HepG2 (cell line): ENCODE results near the gene ZNF483. TPM values are rescaled to one million over a fixed set of nuclear protein-coding genes. Genes with fewer than 3 reads are reported as not detected.

Experiments used
- ATM ChIP-seq: fragments of 450-650 bp; IDR thresholded peaks from 2 replicates; pipeline ENCODE4 v1.7.1; 2017; ENCODE audit warnings: mild to moderate bottlenecking, borderline replicate concordance
- CREB1 ChIP-seq, 2 experiments: fragments of 450-650 bp in 1 of 2; IDR thresholded peaks; 2 replicates each; pipeline ENCODE4 v1.6.1; 2016 to 2017; ENCODE audit warnings: control low read depth in 1 of 2, mild to moderate bottlenecking in 1 of 2, missing compliant biosample characterization in 1 of 2, missing genetic modification characterization in 1 of 2
- DMAP1 ChIP-seq: IDR thresholded peaks from 2 replicates; pipeline ENCODE4 v1.6.1; 2016
- ETV6 ChIP-seq: sonication (generic); formaldehyde crosslinking; conservative IDR thresholded peaks from 2 replicates; pipeline ENCODE4 v1.4.0; 2020; ENCODE audit warnings: missing genetic modification reagents
- FOSL2 ChIP-seq: sonication (generic); formaldehyde crosslinking; IDR thresholded peaks from 2 replicates; pipeline ENCODE4 v1.4.0; 2020; ENCODE audit warnings: missing genetic modification reagents
- FOXC1 ChIP-seq: sonication (generic); formaldehyde crosslinking; IDR thresholded peaks from 2 replicates; pipeline ENCODE4 v1.8.0; 2022; ENCODE audit warnings: mild to moderate bottlenecking, missing genetic modification reagents, borderline replicate concordance
- MBNL3 ChIP-seq: fragments of 250-450 bp; sonication (Bioruptor Pico); conservative IDR thresholded peaks from 2 replicates; pipeline ENCODE4 v1.8.0; 2022; ENCODE audit warnings: mild to moderate bottlenecking, inconsistent platforms
- NR2F6 ChIP-seq, 2 experiments: IDR thresholded peaks; 2 replicates each; pipeline ENCODE4 v1.6.1; 2016; ENCODE audit warnings: antibody characterized with exemption in 1 of 2, mild to moderate bottlenecking in 1 of 2
- SAFB2 ChIP-seq: sonication (generic); formaldehyde crosslinking; IDR thresholded peaks from 2 replicates; pipeline ENCODE4 v1.5.1; 2020; ENCODE audit warnings: missing genetic modification reagents, low read depth, mild to moderate bottlenecking, borderline replicate concordance
- SCMH1 ChIP-seq: sonication (generic); formaldehyde crosslinking; IDR thresholded peaks from 2 replicates; pipeline ENCODE4 v1.9.0; 2021; ENCODE audit warnings: missing genetic modification reagents, mild to moderate bottlenecking, borderline replicate concordance
- SRSF9 ChIP-seq: fragments of 200-400 bp; formaldehyde crosslinking; IDR thresholded peaks from 2 replicates; pipeline ENCODE4 v1.6.1; 2018; ENCODE audit warnings: borderline replicate concordance, mild to moderate bottlenecking, low read depth, low read length; ENCODE audit not compliant: insufficient read depth, poor library complexity, severe bottlenecking
- ZFP82 ChIP-seq: sonication (generic); formaldehyde crosslinking; IDR thresholded peaks from 2 replicates; pipeline ENCODE4 v1.5.1; 2020; ENCODE audit warnings: mild to moderate bottlenecking, missing genetic modification reagents, borderline replicate concordance
- ZFX ChIP-seq: sonication (generic); formaldehyde crosslinking; IDR thresholded peaks from 2 replicates; pipeline ENCODE4 v1.4.0; 2020; ENCODE audit warnings: mild to moderate bottlenecking, low read depth, missing genetic modification reagents, moderate library complexity
- ZNF234 ChIP-seq: sonication (generic); formaldehyde crosslinking; conservative IDR thresholded peaks from 2 replicates; pipeline ENCODE4 v1.5.1; 2020; ENCODE audit warnings: mild to moderate bottlenecking, missing genetic modification reagents
- ZNF296 ChIP-seq: sonication (generic); formaldehyde crosslinking; conservative IDR thresholded peaks from 2 replicates; pipeline ENCODE4 v1.5.0; 2020; ENCODE audit warnings: mild to moderate bottlenecking, missing genetic modification reagents
- ZNF501 ChIP-seq: sonication (generic); formaldehyde crosslinking; IDR thresholded peaks from 2 replicates; pipeline ENCODE4 v1.5.1; 2020; ENCODE audit warnings: mild to moderate bottlenecking, moderate library complexity, missing genetic modification reagents
- ZNF839 ChIP-seq: sonication (generic); formaldehyde crosslinking; IDR thresholded peaks from 2 replicates; pipeline ENCODE4 v1.4.0; 2020; ENCODE audit warnings: missing genetic modification reagents, mild to moderate bottlenecking, borderline replicate concordance
- polyA plus RNA-seq, 8 experiments: library from polyadenylated mRNA; depleted of rRNA in 3 of 8; stranded (reverse) in 7 of 8; unstranded in 1 of 8; fragments of >200 nt; fragmentation: Illumina TruSeq in 4 of 8; extraction: Trizol in 4 of 8; gene quantifications; 2 replicates each; pipeline versions ENCODE4 v1.2.1 to v1.2.3, GENCODE V29; 2011 to 2016; ENCODE audit warnings: low read depth in 4 of 8, missing spikeins in 1 of 8, mixed read lengths in 1 of 8; ENCODE audit not compliant: insufficient read depth in 1 of 8
- total RNA-seq, 5 experiments: library from RNA; depleted of rRNA; stranded (reverse); fragments of >200 nt; fragmentation: Illumina TruSeq; extraction: Trizol; gene quantifications; 2 replicates each; pipeline ENCODE4 v1.2.3, GENCODE V29; 2016; ENCODE audit warnings: low read depth in 1 of 5
- TF ChIP-seq, protein P1 (sequence below): sonication (generic); formaldehyde crosslinking; IDR thresholded peaks from 2 replicates; pipeline ENCODE4 v1.5.1; 2020; ENCODE audit warnings: mild to moderate bottlenecking, missing genetic modification reagents, moderate library complexity
- TF ChIP-seq, protein P2 (sequence below), 2 experiments: fragments of 450-650 bp in 1 of 2; sonication (generic) in 1 of 2; formaldehyde crosslinking; IDR thresholded peaks; 2 replicates each; pipeline versions ENCODE4 v1.5.0 to v1.8.0; 2020 to 2022; ENCODE audit warnings: mild to moderate bottlenecking in 1 of 2, missing genetic modification reagents in 1 of 2

ZNF483 gene
- total and polyA plus RNA-seq, 2 of the 13 experiments (the other 11 are each of a cell fraction or from before 2014, with no cell fraction given): 2.0 to 9.5 TPM

DNA sequence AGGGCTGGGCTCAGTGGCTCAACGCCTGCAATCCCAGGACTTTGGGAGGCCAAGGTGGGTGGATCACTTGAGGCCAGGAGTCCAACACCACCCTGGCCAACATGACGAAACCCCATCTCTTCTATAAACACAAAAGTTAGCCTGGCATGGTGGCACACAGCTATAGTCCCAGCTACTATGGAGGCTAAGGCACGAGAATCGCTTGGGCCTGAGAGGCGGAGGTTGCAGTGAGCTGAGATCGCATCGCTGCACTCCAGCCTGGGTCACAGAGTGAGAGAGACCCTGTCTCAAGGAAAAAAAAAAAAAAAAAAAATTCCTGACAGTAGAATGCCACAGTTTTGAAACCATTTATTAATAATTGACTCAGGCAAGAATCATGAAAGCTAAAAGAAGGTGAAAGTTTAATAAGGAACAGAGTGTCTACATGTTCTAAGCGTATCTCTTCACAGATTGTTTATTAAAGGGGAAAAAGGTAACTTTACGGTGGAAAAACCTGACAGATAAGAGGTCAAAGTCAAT is 80.1 kb downstream of the ZNF483 start (continued):
- TF ChIP-seq, protein P1, sequence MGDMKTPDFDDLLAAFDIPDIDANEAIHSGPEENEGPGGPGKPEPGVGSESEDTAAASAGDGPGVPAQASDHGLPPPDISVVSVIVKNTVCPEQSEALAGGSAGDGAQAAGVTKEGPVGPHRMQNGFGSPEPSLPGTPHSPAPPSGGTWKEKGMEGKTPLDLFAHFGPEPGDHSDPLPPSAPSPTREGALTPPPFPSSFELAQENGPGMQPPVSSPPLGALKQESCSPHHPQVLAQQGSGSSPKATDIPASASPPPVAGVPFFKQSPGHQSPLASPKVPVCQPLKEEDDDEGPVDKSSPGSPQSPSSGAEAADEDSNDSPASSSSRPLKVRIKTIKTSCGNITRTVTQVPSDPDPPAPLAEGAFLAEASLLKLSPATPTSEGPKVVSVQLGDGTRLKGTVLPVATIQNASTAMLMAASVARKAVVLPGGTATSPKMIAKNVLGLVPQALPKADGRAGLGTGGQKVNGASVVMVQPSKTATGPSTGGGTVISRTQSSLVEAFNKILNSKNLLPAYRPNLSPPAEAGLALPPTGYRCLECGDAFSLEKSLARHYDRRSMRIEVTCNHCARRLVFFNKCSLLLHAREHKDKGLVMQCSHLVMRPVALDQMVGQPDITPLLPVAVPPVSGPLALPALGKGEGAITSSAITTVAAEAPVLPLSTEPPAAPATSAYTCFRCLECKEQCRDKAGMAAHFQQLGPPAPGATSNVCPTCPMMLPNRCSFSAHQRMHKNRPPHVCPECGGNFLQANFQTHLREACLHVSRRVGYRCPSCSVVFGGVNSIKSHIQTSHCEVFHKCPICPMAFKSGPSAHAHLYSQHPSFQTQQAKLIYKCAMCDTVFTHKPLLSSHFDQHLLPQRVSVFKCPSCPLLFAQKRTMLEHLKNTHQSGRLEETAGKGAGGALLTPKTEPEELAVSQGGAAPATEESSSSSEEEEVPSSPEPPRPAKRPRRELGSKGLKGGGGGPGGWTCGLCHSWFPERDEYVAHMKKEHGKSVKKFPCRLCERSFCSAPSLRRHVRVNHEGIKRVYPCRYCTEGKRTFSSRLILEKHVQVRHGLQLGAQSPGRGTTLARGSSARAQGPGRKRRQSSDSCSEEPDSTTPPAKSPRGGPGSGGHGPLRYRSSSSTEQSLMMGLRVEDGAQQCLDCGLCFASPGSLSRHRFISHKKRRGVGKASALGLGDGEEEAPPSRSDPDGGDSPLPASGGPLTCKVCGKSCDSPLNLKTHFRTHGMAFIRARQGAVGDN: no peak
- no peak for TF ChIP-seq ATM
- no peak for TF ChIP-seq ZFX
- no peak for TF ChIP-seq CREB1 (IDR thresholded peaks at IDR 0.05)
- TF ChIP-seq CREB1 (CRISPR knock-in tag; IDR thresholded peaks at IDR 0.05): 0 out of 2 replicates have a peak, but pooled peaks have one; percentile 14
- TF ChIP-seq FOSL2 (CRISPR knock-in tag): peak; percentile 28; the same call in 1 of the 2 replicates
- no peak for TF ChIP-seq SRSF9
- no peak for TF ChIP-seq MBNL3
- no peak for TF ChIP-seq ZNF839 (CRISPR knock-in tag)
- no peak for TF ChIP-seq SAFB2 (CRISPR knock-in tag)
- TF ChIP-seq ZNF501 (CRISPR knock-in tag): no peak
- TF ChIP-seq ETV6: no peak
- TF ChIP-seq ZFP82 (CRISPR knock-in tag): no peak
- no peak for TF ChIP-seq ZNF234 (CRISPR knock-in tag)
- no peak for TF ChIP-seq ZNF296 (CRISPR knock-in tag)
- 0 out of 2 replicates have a peak, but pooled peaks have one; percentile 26 for TF ChIP-seq NR2F6 (IDR thresholded peaks at IDR 0.05)
- no peak for TF ChIP-seq NR2F6 (CRISPR knock-in tag; IDR thresholded peaks at IDR 0.05)
- TF ChIP-seq, protein P2, sequence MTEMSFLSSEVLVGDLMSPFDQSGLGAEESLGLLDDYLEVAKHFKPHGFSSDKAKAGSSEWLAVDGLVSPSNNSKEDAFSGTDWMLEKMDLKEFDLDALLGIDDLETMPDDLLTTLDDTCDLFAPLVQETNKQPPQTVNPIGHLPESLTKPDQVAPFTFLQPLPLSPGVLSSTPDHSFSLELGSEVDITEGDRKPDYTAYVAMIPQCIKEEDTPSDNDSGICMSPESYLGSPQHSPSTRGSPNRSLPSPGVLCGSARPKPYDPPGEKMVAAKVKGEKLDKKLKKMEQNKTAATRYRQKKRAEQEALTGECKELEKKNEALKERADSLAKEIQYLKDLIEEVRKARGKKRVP (CRISPR knock-in tag; IDR thresholded peaks at IDR 0.05): 0 out of 4 replicates have a peak, but pooled peaks of 1 of the 2 experiments have one; percentile 19
- TF ChIP-seq SCMH1 (CRISPR knock-in tag): no peak
- TF ChIP-seq FOXC1: no peak
- TF ChIP-seq DMAP1 (CRISPR knock-in tag): no peak
